ENCODE results near the gene PPP6C.
"Not testable (repeated sequence)": the region's sequence is repeated elsewhere in the genome, so short reads cannot be mapped to it uniquely, and the experiment has no call there.

PPP6C gene

DNA sequence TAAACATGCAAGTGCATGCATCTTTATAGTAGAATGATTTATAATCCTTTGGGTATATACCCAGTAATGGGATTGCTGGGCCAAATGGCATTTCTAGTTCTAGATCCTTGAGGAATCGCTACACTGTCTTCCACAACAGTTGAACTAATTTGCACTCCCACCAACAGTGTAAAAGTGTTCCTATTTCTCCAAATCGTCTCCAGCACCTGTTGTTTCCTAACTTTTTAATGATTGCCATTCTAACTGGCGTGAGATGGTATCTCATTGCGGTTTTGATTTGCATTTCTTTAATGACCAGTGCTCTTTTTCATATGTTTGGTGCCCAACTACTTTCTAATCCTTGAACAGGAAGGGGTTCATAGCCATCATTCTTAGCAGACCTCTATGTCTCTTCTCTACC lies 7.8 kb downstream of the PPP6C start:
- not testable (repeated sequence) for DNase-seq

DNA sequence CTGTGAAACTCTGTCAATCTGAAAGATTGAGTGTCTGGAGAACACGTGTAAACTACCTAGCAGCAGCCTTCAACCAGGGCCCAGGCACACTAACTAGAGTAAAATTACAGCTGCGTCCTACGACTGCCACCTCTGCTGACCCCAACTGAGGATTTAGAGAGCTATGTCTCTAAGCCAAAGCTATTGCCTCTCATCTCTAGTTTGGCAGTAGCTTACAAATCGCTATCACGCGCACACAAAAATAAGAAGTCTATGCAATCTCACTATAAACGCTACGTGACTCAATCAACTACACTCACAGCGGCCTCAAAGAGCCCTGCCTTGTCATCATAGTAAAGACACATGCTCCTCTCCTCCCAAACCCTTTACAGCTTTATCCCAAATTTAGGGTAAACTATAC lies 8.7 kb downstream of the PPP6C start:
- no peak for DNase-seq

DNA sequence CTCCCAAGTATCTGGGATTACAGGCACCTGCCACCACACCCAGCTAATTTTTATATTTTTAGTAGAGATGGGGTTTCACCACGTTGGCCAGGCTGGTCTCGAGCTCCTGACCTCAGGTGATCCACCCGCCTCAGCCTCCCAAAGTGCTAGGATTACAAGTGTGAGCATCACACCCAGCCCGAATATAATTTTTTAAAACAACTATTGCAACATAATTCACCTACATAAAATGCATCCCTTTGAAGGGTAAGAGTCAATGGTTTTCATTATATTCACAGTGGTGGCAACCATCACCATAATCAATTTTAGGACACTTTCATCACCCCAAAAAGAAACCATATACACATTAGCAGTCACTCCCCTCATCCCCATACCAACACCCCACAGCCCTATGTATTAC lies 9.8 kb downstream of the PPP6C start:
- not testable (repeated sequence) for DNase-seq

DNA sequence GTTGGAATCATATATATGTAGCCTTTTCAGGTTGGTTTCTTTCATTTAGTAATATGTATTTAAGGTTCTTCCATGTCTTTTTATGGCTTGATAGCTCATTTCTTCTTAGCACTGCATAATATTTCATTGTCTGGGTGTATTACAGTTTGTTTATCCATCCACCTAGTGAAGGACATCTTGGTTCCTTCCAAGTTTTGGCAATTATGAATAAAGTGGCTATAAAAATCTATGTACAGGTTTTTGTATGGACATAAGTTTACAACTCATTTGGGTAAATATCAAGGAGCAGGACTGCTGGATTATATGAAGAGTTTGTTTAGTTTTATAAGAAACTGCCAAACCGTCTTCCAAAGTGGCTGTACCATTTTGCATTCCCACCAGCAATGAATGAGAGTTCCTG lies 11.7 kb downstream of the PPP6C start:
- DNase-seq: no peak

DNA sequence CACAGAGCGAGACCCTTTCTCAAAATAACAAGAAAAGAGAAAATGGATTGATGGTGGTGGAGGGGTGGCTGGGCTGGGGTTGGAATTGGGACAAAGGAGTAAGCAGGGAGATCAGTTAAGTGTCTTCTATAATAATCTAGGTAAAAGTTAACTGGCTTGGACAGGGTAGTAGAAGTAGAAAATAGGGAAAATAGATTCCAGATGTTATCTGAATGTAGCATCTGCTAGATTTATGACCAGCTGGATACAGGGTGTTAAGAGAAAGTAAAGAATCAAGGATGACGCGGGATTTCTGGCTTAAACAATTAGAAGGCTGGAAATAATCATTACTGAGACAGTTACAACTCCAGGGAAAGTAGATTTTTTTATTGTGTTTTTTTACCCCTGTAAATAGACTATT lies 13.0 kb downstream of the PPP6C start:
- no peak for DNase-seq

DNA sequence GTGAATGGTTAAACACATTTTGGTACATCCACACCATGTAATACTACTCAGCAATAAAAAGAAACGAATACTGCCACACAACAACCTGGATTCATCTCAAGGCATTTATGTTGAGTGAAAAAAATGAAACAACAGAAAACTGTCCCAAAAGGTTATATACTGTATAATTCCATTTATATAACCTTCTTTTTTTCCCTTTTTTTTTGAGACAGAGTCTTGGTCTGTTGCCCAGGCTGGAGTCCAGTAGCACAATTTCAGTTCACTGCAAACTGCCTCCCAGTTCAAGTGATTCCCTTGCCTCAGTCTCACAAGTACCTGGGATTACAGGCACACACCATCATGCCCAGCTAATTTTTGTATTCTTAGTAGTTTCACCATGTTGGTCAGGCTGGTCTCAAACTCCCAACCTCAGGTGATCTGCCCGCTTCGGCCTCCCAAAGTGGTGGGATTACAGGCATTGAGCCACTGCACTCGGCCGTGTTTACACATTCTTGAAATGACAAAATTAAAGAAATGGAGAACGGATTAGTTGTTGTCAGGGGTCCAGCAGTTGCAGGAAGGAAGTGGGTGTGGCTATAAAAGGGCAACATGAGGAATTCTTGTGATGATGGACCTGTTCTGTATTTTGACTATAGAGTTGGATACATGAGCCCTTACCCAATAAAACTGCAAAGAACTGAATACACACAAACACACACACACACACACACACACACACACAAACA lies 17.4 kb downstream of the PPP6C start:
- no peak for DNase-seq

DNA sequence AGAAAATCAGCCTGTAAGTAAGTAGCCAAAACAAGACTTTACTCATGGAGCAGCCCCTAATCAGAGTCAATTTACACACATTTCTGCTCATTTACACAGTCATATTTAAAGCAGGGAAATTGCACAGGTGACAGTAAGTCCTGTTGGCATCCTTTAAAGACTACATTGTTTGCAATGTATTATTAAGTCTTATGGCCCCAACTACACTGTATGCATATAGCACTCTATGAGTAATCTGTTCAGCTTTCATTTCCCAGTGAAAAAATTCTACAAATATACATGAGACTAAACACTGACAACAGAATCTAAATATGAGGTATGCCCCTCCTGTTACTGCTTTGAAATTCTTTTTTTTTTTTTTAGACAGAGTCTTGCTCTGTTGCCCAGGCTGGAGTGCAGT lies 19.7 kb downstream of the PPP6C start:
- no peak for DNase-seq

DNA sequence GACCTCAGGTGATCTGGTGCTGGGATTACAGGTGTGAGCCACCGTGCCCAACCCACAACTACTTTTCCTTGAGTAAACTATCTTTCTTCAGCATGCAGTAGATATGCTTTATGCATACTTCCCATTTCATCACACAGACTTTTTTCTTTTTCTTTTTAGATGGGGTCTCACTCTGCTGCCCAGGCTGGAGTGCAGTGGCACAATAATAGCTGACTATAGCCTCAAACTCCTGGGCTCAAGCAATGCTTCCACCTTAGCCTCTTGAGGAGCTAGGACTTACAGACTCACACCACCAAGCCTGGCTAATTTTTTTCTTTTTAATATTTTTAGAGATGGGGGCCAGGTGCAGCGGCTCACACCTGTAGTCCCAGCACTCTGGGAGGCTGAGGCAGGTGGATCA lies 22.8 kb downstream of the PPP6C start:
- no peak for DNase-seq

DNA sequence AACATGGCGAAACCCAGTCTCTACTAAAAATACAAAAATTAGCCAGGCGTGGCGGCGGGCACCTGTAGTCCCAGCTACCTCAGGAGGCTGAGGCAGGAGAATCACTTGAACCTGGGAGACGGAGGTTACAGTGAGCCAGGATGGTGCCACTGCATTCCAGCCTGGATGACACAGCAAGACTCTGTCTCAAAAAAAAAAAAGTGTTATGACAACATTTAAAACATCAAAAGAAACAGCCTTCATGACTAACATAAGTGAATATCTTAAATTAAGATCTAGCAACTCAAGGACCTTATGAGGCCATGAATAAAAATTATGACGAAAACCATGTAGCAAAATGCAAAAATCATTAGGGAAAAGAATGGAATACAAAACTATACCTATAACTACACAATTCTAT lies 26.7 kb downstream of the PPP6C start:
- DNase-seq: not testable (repeated sequence)

DNA sequence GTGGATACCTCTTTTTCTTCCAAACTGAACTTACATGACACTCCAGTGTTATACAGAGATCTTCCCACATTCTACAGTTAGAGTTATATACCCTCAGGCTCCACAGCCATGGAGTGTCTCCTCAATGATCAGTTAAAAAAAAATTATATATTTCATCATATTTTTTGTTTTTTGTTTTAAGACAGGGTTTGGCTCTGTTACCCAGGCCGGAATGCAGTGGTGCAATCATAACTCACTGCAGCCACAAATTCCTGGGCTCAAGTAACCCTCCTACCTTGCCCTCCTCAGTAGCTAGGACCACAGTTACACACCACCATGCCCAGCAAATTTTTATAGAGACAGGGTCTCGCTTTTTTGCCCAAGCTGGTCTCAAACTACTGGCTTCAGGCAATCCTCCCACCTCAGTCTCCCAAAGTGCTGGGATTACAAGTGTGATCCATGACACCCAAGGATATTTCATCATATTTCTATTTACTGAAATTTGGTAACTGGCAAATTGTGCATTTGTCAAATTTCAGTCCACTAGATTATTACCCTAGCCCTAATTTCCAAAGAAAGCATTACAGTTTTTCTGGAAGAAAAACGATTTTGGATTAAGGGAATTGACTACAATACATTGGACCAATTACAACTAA lies 28.2 kb downstream of the PPP6C start:
- no peak for DNase-seq

DNA sequence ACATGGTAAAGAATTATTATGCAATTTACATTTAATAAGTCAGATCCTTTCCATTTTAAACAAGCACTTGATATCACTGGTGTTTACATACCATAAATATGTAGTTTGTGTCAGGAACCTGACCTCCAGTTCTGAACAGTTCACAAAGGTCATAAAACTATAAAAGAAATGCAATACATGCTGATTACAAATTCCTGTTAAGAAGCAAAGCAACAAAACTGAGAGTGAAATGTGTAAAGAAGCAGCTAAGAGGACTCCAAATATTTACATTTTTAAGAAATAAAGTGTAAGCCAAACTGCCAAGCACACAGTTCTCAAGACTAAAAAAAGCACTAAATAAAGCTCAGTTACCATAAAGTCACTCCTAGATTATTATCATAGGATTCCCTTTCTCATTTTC lies 28.9 kb downstream of the PPP6C start:
- no peak for DNase-seq

DNA sequence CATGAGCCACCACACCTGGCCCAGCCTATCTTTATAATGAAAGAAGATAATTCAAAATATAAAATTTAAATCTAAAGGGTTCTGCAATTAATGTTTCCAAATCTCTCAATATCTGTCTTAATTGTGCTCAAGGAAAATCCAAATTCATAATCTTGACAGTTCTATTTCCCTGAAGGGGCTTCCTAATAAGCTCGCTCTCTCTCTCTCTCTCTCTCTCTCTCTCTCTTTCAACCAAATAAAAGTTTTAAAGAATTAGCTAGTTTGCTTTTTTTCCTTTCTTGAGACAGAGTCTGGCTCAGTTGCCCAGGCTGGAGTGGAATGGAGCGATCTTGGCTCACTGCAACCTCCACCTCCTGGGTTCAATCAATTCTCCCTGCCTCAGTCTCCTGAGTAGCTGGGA lies 33.1 kb downstream of the PPP6C start:
- no peak for DNase-seq

DNA sequence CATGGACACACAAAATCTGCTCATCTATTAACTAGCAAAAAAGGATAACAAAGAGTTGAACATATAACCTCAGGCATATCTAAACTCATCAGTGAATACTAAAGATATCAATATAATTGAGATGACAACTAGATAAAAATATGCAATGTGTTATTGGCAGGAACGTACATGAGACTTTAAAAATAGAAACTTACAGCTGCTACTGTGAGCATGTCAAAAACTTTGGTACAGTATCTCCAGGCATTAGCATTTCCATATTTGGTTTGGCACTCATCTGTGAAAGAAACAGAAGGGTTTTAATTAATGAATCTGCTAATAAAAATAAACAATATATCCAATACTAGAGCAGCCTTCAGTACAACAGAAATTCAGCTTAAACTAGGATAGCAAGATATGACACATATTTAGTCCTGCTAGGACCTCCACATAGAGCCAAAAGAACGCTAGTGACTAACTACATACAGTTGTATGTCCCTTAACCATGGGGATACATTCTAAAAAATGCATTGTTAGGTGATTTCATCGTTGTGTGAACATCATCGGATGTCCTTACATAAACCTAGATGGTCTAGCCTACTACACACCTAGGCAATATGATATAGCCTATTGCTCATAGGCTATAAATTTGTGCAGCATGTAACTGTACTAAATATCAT lies 35.8 kb downstream of the PPP6C start:
- no peak for DNase-seq

DNA sequence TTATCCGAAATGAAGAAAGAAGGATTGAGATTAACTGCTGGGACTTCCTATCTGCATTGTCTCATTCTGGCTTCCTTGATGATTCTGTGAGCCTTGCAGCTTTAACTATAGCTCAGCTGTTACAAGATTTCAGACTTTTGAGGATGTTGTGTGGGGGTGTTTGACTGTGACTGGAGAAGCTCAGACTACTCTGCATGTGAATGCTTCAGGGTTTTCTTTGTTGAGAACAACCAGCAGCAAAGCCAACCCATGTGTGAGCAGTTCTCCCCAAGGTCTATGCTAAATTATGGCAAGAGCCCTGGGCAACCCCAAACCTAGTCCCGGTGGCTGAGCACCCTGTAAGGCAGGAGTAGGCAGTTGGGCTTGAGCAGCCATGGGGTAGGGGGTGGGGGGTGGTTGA lies 37.9 kb downstream of the PPP6C start:
- DNase-seq: no peak

DNA sequence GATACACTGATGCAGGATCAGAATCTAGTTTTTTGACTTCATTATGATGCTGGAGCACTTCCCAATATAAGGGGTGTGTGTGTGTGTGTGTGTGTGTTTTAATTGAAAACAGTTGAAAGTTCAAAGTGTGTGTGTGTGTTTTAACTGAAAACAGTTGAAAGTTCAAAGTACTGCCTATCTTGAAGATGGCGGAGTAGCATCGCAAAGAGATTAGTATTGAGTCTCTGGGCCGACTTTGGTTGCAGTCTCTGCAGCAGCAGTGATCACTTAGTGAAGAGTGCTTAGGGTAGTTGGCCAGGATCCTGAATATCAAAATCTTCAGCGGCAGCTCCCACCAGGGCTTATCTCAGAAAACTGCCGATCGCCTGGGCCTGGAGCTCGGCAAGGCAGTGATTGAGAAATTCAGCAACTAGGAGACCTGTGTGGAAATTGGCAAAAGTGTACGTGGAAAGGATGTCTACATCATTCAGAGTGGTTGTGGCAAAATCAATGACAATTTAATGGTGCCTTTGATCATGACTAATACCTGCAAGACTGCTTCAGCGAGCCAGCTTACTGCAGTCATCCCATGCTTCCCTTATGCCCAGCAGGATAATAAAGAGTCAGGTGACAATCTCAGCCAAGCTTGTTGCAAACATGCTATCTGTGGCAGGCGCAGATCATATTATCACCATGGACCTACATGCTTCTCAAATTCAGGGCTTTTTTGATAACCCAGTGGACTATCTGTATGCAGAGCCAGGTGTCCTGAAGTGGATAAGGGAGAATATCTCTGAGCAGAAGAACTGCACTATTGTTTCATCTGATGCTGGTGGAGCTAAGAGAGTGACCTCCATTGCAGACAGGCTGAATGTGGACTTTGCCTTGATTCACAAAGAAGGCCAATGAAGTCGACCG lies 39.0 kb downstream of the PPP6C start:
- DNase-seq: no peak

DNA sequence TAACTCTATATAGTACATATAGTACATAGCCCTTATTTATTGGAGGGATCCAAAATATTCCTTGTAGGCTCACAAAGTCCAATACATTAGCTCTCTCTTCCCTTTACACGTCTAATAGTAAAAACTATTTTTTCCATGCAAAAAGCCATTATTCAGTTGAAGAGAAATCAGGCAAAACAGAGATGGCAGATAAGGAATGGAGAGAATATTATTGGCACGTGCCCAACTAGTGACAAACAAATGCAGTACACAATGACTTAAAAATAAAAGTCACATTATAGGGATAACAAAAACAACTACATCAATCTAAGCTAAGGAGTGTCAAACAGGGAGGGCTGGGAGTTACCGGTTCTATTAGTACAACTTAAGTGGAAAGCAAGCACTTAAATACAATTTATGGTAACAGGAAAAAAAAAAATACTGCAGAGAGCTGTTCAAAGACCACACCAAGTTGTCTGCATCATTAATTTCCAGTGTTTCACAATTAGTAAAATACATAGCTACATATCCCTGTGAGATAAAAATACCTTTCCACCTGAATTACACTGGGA lies 42.1 kb downstream of the PPP6C start:
- DNase-seq: no peak

DNA sequence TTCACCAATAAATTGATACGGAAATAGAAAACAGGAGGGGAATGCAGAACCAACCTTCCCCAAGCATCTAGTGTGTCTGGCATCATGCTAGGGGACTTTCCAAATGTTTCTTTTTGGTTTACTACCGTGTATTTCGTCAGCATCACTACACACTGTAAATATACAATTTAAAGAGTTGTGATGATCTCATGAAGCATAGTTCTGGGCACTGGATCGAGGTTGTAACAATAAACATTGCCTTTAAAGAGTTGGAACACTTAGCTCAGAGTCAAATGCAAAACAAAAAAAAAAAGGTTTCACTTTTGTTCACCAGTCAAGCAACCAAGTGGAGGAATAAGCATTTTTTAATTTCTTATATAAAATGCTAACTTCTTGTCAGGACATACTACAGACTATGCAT lies 43.4 kb downstream of the PPP6C start:
- no peak for DNase-seq

DNA sequence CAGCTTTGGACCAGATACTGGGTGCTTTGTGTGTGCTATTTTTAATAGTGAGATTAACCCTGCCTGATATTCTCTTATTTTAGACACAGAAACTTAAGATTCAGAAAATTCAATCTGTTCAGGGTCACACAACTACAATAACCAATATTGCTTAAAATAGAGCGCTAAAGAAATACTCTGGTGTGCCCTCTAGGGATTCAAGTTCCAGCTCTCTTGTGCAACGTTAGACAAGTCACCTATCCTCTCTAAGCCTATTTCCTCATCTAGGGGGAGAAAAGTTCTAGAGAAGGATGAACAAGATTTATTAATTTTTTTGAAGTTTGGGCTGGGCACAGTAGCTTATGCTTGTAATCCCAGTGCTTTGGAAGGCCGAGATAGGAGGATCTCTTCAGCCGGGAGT lies 44.2 kb downstream of the PPP6C start:
- no peak for DNase-seq

DNA sequence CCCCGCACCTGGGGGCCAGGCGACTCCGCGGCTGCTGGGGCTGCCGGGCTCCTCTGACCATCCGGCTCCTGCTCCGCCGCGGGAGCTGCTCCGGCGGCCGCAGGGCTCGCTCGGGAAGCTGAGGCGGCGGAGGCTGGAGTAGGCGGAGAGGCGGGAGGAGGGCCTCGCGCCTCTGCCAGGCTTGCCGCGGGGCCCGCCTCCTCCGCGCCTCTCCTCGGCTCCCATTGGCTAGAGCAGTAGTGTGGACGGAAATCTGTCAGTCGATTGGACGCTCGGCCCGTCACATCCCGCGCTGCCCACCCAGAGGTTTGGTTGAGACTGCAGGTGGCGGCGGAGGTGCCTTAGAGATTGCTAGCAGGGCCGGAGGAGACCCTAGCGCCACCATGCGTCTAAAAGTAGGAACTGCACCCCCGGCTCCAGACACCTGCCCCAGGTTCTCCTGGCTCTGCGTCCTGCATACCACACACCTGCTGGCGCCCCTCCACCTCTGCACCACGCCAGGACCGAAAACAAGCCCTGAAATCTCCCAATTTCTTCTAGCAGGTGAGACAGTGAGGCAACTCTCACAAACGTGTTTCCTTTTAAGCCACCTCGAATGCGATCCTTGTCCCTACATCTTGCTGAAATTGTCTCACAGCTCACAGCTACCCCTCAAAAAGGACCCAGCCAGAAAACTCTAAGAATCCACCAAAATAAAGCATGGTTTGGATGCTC lies 46.1 kb downstream of the PPP6C start, which contains the start of gene SCAI:
TSS of gene SCAI (minus strand) at position 152 of the 714 bp plus-strand sequence. CDS start at position 61, 91 bp downstream.
- DNase-seq: peak; percentile 95

DNA sequence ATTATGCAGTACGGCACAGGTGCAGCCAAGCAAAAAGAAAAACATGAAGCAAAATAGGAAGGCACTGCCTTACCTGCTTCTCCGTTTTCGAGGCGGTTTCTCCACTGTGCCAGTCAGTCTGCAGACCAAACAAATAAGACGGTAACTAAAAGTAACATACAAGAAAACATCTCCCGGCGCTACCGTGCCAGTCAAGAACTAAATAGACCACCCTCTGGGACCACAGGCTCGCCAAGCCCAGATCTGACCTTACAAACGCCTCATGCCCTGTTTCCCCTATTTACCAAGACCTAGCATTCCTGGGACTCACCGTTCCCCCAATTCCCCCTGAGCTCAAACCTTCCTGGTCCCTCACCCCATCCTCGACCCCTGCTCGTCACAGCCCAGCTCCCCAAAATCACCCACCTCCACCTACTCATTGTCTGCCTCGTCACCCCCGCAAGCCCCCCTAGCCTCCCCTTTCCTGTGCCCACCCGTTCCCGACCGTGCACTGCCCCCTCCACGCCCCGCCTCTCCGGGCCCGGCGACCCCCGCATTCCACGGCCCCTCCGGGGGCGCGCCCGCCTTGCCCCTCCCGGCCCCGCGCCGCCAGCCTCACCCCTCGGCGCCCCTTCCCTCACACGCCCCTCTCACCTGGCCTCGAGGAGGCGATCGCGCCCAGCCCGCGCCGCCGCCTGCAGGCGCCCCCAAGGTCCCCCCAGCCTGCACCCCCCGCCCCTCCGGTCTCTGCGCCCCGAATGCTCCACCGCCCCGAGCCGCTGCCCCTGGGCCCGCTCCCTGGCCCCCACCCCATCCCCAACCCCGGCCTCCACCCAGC lies 46.8 kb downstream of the PPP6C start:
- no peak for DNase-seq

DNA sequence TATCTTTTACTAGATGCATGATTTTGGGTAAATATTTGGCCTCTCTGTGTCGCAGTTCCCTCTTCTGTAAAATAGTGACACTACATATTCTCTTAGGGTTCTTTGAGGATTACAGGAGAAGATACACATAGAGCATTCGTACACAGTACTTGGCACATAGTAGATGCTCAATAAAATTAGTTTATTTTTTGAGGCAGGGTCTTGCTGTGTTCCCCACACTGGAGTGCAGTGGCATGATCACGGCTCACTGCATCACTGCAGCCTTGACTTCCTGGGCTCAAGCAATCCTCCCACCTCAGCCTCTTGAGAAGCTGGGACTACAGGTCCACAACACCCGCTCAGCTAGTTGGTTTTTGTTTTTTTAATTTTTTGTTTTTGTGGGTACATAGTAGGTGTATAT lies 47.9 kb downstream of the PPP6C start:
- no peak for DNase-seq

Data from T1000 (cell line).